ENCODE measurements around the gene CYREN.

Gene CYREN

DNA sequence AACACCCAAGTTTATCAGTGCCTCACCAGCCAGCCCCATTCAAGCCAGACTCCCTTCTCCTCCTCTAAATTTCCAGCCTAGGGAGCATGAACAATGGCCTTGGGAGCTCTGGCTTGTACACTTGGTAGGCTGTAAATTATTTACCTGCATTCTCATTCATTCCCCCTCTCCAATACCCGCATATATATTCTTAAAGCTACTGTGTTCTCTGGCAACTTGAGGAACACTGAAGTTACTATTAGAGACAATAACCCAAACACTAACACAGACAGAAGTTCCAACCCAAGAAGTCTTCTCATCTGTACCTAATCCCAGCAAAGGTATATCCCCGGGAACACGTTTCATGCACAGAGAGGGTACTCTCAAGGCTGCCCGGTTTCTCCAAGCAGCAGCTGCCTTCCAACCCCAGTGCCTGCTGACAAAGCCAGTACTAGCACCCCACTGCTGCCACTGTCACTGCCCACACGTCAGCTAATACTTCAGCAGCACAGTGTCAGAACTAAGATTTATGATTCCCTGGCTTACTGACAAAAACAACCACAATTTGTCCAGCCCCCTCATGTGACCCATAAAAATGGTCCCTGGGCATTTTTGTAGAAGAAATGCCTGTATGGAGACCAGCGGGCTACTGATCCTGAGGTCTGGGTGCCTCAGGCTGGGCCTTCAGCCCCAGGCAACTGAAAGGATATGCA is 37.7 kb upstream of the CYREN start:
- no peaks in the 10 kb centered on the region for H3K9me3 ChIP-seq (ENCODE audit: control insufficient read depth in 2 of 2, low read length in 2 of 2)
- peaks cover 9 to 22% of the 10 kb centered on the region in 2 donors for H3K36me3 ChIP-seq (ENCODE audit: control insufficient read depth in 2 of 2, insufficient read depth in 2 of 2, low read length in 2 of 2)
- peaks cover 19% of the 10 kb centered on the region for H3K4me1 ChIP-seq (ENCODE audit: control insufficient read depth, insufficient read depth, low read length)
- no peak overlapping the region for H3K4me3 ChIP-seq (ENCODE audit: low read length in 2 of 2)
- no peak overlapping the region for H3K27ac ChIP-seq (ENCODE audit: low read length)
- H3K27me3 ChIP-seq (ENCODE audit: control insufficient read depth in 1 of 2, insufficient read depth in 2 of 2, low read length in 2 of 2): no peaks in the 10 kb centered on the region
- no peak overlapping the region for H3K9ac ChIP-seq (ENCODE audit: low read length in 2 of 2)

DNA sequence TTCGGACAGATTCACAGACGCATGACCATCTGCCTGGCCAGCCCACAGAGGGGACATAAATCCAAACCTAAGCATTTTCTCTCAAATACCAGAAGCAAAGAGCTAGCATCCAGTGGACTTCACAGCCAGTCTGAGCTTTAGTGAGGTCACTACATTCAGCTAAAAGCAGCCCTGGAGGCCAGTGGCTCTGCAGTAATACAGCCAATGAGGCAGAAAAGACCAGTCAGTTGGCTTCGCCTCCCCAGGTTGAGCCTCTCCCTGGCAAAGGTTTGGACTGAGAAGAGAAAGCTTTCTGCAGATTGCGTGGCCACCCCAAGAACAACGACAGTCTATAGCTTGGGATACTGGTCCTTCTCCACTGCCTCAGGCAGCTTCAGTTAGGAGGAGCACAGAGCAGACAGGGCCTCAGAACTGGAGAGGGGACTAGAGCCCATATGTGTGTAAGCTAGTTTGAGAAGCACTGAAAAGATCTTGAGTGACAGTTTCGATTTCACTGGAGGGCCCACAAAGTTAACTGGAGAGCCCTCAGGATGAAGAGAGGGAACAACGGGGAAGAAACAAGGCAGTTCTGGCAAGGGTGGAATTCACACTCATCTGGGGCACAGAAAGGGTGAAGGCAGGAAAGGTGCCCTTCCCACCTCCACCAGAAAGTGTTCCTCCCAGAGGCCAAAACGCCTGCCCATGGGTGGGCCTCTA is 37.0 kb upstream of the CYREN start:
- no peaks in the 10 kb centered on the region for H3K27me3 ChIP-seq (ENCODE audit: control insufficient read depth in 1 of 2, insufficient read depth in 2 of 2, low read length in 2 of 2)
- H3K27ac ChIP-seq (ENCODE audit: low read length): no peak overlapping the region
- peaks cover 12 to 26% of the 10 kb centered on the region in 2 donors for H3K36me3 ChIP-seq (ENCODE audit: control insufficient read depth in 2 of 2, insufficient read depth in 2 of 2, low read length in 2 of 2)
- H3K9me3 ChIP-seq (ENCODE audit: control insufficient read depth in 2 of 2, low read length in 2 of 2): no peaks in the 10 kb centered on the region
- no peak overlapping the region for H3K9ac ChIP-seq (ENCODE audit: low read length in 2 of 2)
- H3K4me3 ChIP-seq (ENCODE audit: low read length in 2 of 2): no peak overlapping the region
- peaks cover 19% of the 10 kb centered on the region for H3K4me1 ChIP-seq (ENCODE audit: control insufficient read depth, insufficient read depth, low read length)

DNA sequence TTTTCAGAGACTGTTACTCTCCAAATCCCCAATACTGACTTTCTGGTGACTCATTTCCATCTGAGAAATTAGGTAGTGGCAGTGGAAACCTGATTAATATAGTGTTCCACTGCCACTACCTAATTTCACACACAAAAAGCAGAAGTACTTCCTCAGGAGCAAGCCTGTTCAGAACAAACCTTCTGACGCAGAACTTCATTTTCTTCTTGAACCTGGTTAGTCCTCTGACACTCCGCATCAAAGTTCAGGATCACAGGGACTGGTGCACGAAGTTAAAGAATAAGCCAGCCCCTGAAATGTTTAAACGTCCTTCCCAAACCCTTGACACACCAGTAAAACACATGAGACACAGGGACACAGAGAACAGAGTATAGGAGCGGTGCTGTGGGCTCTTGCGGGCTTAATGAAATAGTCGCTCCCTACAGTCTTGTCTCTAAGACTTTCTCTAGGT is 36.5 kb upstream of the CYREN start:
- no peak overlapping the region for H3K9ac ChIP-seq (ENCODE audit: low read length in 2 of 2)
- no peak overlapping the region for H3K27ac ChIP-seq (ENCODE audit: low read length)
- H3K36me3 ChIP-seq (ENCODE audit: control insufficient read depth in 2 of 2, insufficient read depth in 2 of 2, low read length in 2 of 2): peaks cover 12 to 26% of the 10 kb centered on the region in 2 donors
- no peak overlapping the region for H3K4me3 ChIP-seq (ENCODE audit: low read length in 2 of 2)
- H3K9me3 ChIP-seq (ENCODE audit: control insufficient read depth in 2 of 2, low read length in 2 of 2): no peaks in the 10 kb centered on the region
- no peaks in the 10 kb centered on the region for H3K27me3 ChIP-seq (ENCODE audit: control insufficient read depth in 1 of 2, insufficient read depth in 2 of 2, low read length in 2 of 2)
- H3K4me1 ChIP-seq (ENCODE audit: control insufficient read depth, insufficient read depth, low read length): peaks cover 16% of the 10 kb centered on the region

DNA sequence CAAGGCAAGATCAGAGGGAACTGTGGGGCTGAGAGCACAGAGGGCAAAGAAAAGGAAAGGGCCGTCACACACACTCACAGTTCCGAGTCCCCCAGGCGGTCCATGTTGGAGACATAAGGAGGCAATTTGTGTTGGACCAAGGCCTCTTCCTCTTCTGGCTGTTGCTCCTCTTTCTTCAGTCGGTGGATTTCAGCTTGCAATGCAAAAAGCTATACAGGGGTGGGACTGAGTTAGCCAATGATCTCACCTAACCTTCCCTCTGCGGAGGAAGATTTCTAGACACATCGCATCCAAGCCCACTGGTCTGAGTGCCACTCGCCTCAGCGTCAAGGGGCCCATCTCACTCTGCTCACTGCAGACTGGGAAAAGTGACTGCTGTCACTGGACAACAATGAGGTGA is 35.3 kb upstream of the CYREN start:
- Histone ChIP-seq H3K9me3 (ENCODE audit: control insufficient read depth in 2 of 2, low read length in 2 of 2) (no peaks in the 10 kb centered on the region), H3K4me1 (ENCODE audit: control insufficient read depth, insufficient read depth, low read length) (peaks cover 11% of the 10 kb centered on the region), H3K36me3 (ENCODE audit: control insufficient read depth in 2 of 2, insufficient read depth in 2 of 2, low read length in 2 of 2) (peaks cover 15 to 36% of the 10 kb centered on the region in 2 donors), H3K27me3 (ENCODE audit: control insufficient read depth in 1 of 2, insufficient read depth in 2 of 2, low read length in 2 of 2) (no peaks in the 10 kb centered on the region), H3K4me3 (ENCODE audit: low read length in 2 of 2) (no peak overlapping the region), H3K9ac (ENCODE audit: low read length in 2 of 2) (no peak overlapping the region), H3K27ac (ENCODE audit: low read length) (no peak overlapping the region)

DNA sequence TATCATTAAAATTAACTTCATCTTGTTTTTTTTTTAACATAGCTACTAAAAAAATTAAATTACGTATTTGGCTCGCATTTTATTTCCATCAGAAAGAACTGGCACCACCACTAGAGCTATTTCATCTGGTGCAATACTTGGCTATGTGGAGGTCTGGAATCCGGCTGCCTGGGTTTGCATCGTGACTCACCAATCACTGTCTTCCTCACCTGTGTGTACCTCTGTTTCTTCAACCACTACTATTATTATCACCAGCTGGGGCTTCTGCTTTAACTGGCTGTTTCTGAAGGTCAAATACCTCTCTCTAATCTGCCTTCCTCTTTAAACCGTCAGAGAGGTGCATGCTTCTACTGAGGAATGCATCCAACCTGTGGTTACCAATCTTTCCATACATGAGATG is 34.4 kb upstream of the CYREN start:
- H3K27ac ChIP-seq (ENCODE audit: low read length): no peak overlapping the region
- H3K36me3 ChIP-seq (ENCODE audit: control insufficient read depth in 2 of 2, insufficient read depth in 2 of 2, low read length in 2 of 2): peaks cover 22 to 43% of the 10 kb centered on the region in 2 donors
- no peak overlapping the region for H3K4me3 ChIP-seq (ENCODE audit: low read length in 2 of 2)
- no peaks in the 10 kb centered on the region for H3K27me3 ChIP-seq (ENCODE audit: control insufficient read depth in 1 of 2, insufficient read depth in 2 of 2, low read length in 2 of 2)
- peaks cover 4% of the 10 kb centered on the region for H3K4me1 ChIP-seq (ENCODE audit: control insufficient read depth, insufficient read depth, low read length)
- no peak overlapping the region for H3K9ac ChIP-seq (ENCODE audit: low read length in 2 of 2)
- no peaks in the 10 kb centered on the region for H3K9me3 ChIP-seq (ENCODE audit: control insufficient read depth in 2 of 2, low read length in 2 of 2)

DNA sequence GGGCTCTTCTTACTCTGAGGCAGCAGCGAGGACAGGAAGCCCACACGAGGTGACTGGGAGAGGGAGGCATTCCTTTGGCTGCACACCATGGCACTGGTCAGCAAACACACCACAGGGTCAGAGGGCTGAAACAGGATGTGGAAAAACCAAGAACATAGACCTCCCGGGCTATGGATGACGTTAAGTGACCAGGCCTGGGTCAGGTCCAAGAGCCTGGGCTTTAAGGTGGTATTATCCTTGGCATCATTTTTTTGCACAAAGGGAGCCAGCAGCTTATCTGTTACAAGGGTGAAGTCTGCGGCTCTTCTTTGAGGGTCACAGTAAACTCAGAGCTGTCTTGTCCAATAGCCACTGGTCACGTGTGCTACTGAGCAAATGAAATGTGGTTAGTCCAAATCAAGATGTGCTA is 33.8 kb upstream of the CYREN start:
- H3K4me3 ChIP-seq (ENCODE audit: low read length in 2 of 2): no peak overlapping the region

DNA sequence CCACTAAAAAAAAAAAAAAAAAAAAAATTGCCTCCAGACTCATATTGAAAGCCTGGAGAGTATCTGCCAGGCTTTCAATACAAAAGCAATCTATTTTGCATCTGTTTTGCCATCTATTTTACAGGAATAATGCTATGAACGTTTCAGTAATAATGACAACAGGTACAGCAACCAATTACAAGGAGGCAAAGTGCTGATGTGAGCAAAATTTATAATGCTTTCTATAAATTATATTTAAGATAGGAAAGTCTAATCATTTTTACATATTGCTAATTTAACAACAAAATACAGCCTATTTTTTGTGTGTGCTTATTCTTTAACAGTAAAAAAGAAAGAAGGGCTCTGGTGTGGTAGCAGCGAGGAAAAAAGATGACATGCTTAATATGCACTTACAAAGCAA is 30.8 kb upstream of the CYREN start:
- Histone ChIP-seq H3K4me1 (ENCODE audit: control insufficient read depth, insufficient read depth, low read length) (no peaks in the 10 kb centered on the region), H3K27me3 (ENCODE audit: control insufficient read depth in 1 of 2, insufficient read depth in 2 of 2, low read length in 2 of 2) (no peaks in the 10 kb centered on the region), H3K4me3 (ENCODE audit: low read length in 2 of 2) (no peak overlapping the region), H3K9me3 (ENCODE audit: control insufficient read depth in 2 of 2, low read length in 2 of 2) (no peaks in the 10 kb centered on the region), H3K9ac (ENCODE audit: low read length in 2 of 2) (no peak overlapping the region), H3K27ac (ENCODE audit: low read length) (no peak overlapping the region), H3K36me3 (ENCODE audit: control insufficient read depth in 2 of 2, insufficient read depth in 2 of 2, low read length in 2 of 2) (peaks cover 36 to 57% of the 10 kb centered on the region in 2 donors)

More for the DNA sequence above, 33.8 kb upstream of the CYREN start:
- H3K4me1 ChIP-seq (ENCODE audit: control insufficient read depth, insufficient read depth, low read length): no peaks in the 10 kb centered on the region
- H3K9ac ChIP-seq (ENCODE audit: low read length in 2 of 2): no peak overlapping the region
- H3K27ac ChIP-seq (ENCODE audit: low read length): no peak overlapping the region
- no peaks in the 10 kb centered on the region for H3K27me3 ChIP-seq (ENCODE audit: control insufficient read depth in 1 of 2, insufficient read depth in 2 of 2, low read length in 2 of 2)
- H3K9me3 ChIP-seq (ENCODE audit: control insufficient read depth in 2 of 2, low read length in 2 of 2): no peaks in the 10 kb centered on the region
- peaks cover 27 to 48% of the 10 kb centered on the region in 2 donors for H3K36me3 ChIP-seq (ENCODE audit: control insufficient read depth in 2 of 2, insufficient read depth in 2 of 2, low read length in 2 of 2)

DNA sequence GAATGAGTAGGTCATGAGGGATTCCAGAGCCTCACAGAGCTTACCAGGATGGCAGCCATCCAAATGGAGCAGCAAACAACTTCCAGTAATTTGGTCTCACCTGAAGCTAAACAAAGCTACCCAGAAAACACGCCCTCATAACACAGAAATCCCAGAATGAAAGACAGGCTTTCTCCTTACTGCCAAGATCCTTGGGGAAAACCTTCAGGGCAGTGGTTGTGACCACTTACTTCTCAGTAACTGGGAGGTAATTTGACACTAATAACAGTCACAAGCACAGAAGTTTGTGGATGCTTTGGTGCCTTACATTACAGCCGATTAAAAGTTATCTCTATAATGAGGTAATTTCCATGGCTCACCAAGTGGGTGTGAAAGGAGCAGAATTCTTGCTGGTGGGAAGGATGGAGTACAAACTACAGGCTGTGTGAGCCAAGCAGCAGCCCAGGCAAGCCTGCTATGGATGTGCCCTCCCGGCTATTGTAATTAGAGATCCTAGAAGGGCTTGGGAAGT is 30.4 kb upstream of the CYREN start:
- Histone ChIP-seq H3K9me3 (ENCODE audit: control insufficient read depth in 2 of 2, low read length in 2 of 2) (no peaks in the 10 kb centered on the region), H3K4me3 (ENCODE audit: low read length in 2 of 2) (no peak overlapping the region), H3K4me1 (ENCODE audit: control insufficient read depth, insufficient read depth, low read length) (no peaks in the 10 kb centered on the region), H3K27ac (ENCODE audit: low read length) (no peak overlapping the region), H3K36me3 (ENCODE audit: control insufficient read depth in 2 of 2, insufficient read depth in 2 of 2, low read length in 2 of 2) (peaks cover 36 to 59% of the 10 kb centered on the region in 2 donors), H3K9ac (ENCODE audit: low read length in 2 of 2) (no peak overlapping the region), H3K27me3 (ENCODE audit: control insufficient read depth in 1 of 2, insufficient read depth in 2 of 2, low read length in 2 of 2) (no peaks in the 10 kb centered on the region)

DNA sequence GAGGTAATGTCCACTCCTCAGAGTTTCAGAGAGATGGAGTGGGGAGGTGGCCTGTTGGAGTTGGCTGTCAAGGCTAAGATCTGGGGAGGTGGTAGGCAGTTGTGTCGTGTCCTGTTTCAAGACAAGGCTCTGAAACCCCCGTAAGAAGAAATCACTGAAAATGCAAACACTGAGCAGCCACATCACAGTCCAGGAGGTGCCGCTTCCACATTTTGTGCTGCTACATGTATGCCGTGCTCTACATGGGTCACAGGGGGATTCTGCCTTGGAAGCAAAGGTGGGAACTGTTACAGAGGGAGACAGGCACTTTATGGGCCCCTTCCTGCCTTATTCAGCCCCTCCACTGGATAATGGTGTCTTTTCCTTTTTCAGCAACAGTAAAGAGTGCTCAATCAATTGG is 28.9 kb upstream of the CYREN start:
- peaks cover 2% of the 10 kb centered on the region for H3K4me1 ChIP-seq (ENCODE audit: control insufficient read depth, insufficient read depth, low read length)
- peaks cover 36 to 56% of the 10 kb centered on the region in 2 donors for H3K36me3 ChIP-seq (ENCODE audit: control insufficient read depth in 2 of 2, insufficient read depth in 2 of 2, low read length in 2 of 2)
- no peak overlapping the region for H3K27ac ChIP-seq (ENCODE audit: low read length)
- no peaks in the 10 kb centered on the region for H3K27me3 ChIP-seq (ENCODE audit: control insufficient read depth in 1 of 2, insufficient read depth in 2 of 2, low read length in 2 of 2)
- no peak overlapping the region for H3K9ac ChIP-seq (ENCODE audit: low read length in 2 of 2)
- no peak overlapping the region for H3K4me3 ChIP-seq (ENCODE audit: low read length in 2 of 2)
- H3K9me3 ChIP-seq (ENCODE audit: control insufficient read depth in 2 of 2, low read length in 2 of 2): no peaks in the 10 kb centered on the region

DNA sequence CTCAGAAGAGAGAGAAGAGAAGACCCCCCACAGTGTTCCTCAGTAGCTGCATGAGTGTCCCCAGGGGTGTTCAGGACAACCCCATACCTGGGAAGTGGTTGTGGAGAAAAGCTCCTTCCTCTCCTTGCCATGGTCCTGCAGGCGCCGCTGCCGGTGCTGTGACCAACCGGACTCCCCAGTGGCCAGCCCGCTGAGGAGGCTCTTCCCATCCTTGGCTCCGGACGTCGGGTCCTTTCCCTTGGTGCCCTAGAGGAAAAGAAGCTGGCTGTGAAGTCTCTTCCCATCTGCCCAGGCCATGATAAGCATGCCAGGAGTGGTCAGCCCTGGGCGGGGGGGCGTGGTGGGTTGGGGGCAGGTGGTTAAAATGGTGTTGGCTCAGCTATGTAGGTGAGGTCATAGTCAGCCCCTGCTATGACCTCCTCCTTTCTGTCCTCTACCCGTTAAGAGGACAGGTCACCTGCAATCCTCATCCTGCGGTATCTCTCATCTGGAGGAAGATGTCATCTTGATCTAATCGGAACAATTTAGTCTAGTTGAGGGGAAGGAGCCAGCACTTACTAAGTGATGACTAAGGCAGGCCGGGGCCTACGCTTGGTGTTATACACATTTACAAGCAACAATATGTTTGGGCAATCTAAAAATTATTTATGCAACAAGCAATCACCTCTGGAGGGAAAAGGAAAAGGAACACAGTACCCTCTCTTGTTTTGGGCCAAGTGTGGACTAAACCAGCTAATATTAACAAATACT is 27.6 kb upstream of the CYREN start:
- no peak overlapping the region for H3K27ac ChIP-seq (ENCODE audit: low read length)
- no peak overlapping the region for H3K9ac ChIP-seq (ENCODE audit: low read length in 2 of 2)
- H3K36me3 ChIP-seq (ENCODE audit: control insufficient read depth in 2 of 2, insufficient read depth in 2 of 2, low read length in 2 of 2): peaks cover 30 to 55% of the 10 kb centered on the region in 2 donors
- H3K4me3 ChIP-seq (ENCODE audit: low read length in 2 of 2): no peak overlapping the region
- peaks cover 9% of the 10 kb centered on the region for H3K4me1 ChIP-seq (ENCODE audit: control insufficient read depth, insufficient read depth, low read length)
- no peaks in the 10 kb centered on the region for H3K27me3 ChIP-seq (ENCODE audit: control insufficient read depth in 1 of 2, insufficient read depth in 2 of 2, low read length in 2 of 2)
- H3K9me3 ChIP-seq (ENCODE audit: control insufficient read depth in 2 of 2, low read length in 2 of 2): no peaks in the 10 kb centered on the region

Data from stomach smooth muscle (tissue), 2 donors.